AG20443 (cell line): ENCODE data around the gene STIP1.
"Not testable (repeated sequence)": the region's sequence is repeated elsewhere in the genome, so short reads cannot be mapped to it uniquely, and the experiment has no call there.

Experiments
- DNase-seq: peaks from one replicate; pipeline ENCODE4 v3.0.0; 2012; ENCODE audit warnings: low spot score, mixed read lengths

Gene STIP1

DNA sequence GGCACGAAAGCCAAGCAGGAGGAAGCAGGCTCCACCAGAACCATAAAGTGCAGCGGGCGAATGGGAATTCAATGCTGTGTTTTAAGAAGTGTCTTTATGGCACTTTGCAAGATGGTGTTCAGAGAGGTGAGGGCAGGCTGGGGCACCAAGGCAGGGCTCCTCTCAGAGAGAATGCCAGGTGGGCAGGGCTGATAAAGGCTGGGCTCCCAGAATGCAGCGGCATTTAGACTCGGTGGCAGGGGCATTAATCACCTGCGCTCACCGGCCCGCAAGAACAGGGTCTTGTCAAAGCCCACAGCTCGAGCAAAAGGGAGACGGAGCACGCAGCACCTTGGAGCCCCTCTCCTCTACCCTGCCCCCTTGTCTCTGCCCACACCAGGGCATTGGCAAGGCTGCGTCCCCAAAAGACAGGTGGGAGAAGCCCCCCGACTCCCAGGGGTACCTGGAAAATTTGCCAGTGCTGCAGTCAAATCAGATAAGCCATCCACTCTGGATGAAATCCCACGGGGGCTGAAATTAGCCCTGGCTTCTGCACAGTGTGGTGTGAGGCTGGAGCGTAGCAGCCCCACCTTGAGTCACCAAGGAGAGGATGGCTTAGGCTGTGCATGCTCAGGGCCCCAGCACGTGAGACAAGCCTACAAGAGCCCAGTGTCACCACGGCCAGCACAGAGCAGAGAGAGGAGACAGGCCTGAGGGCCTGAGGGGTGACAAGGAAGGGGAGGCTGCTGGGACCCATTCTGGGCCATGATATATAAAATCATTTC lies 28.2 kb upstream of the STIP1 start:
- no peak for DNase-seq

DNA sequence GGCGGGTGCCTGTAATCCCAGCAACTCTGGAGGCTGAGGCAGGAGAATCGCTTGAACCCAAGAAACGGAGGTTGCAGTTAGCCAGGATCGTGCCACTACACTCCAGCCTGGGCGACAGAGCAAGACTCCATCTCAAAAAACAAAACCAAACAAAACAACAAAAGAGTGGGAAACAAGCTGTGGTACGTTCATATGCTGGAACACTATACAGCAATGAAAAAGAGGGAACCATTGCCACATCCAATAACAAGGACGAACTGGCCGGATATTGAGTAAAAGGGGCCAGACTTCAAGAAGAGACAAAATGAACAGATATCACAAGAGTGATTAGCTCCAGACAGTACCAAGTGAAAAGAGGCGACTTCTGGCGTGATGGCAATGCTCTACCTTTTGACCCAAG lies 24.9 kb upstream of the STIP1 start:
- no peak for DNase-seq

DNA sequence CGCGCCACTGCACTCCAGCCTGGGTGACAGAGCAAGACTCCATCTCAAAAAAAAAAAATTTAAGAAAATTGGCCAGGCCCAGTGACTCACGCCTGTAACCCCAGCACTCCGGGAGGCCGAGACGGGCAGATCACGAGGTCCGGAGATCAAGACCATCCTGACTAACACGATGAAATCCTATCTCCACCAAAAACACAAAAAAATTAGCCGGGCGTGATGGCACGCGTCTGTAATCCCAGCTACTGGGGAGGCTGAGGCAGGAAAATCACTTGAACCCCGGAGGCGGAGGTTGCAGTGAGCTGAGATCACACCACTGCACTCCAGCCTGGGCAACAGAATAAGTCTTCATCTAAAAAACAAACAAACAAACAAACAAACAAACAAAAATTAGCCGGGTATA lies 23.2 kb upstream of the STIP1 start:
- DNase-seq = not testable (repeated sequence)

DNA sequence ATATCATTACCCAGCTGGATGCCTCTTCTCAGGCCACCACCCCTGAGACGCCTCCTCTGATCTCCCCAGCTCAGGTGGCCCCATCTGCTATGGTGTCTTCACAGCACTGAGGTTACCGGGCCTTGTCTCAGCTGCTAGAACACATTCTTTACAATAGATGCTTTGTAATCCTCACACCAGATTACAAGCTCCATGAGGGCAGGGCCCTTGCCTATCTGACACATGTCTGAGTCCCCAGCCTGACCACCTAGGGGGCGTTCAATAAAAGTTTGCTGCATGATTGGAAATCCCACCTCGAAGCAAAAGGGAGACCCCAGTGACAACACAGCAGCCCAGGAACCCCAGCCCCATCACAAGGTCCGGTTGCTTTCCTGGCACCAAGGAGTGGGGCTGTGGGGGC lies 22.0 kb upstream of the STIP1 start:
- DNase-seq = no peak

DNA sequence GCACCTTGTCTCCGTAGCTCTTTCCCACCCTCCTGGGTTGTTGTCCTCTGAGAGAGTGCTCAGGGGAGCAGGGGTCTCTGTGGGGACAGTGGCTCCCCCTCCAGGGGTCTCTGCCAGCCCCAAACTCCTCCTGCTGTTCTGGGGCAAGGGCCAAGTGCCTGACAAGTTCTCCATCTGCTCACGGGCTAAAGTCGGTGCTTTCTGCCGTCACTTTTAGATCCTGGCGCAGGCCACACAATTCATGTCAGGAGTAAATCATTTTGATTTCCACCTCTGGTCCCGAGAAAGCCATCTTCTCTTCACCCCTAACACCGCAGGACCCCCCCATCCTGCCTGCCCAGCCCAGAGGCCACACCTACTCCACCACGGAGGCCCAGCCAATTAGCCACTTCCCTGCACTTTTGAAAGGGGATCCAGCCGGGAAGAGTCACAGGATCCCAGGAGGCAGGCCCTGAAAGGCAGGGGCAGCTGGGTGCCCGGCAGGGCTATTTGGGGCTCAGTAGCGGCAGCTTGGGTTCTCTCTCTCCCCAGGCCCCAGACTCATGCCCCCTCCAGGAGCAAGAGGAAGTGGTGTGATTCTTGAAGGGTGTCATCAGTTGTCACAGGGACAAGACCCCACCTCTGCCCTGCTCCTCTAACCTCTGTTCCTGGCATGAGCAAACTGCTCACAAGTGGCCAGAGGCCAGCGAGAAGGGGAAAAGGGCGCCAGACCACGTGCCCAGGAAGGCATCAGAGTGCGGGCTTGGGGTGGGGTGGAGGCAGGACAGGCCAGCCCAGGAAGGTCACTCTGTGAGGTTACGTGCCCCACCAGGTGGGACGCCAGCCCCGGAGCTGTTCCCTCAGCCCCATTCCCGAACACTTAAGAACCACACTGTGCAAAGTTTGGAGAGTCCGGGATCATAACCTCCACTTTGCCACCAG lies 21.3 kb upstream of the STIP1 start:
- DNase-seq = no peak

DNA sequence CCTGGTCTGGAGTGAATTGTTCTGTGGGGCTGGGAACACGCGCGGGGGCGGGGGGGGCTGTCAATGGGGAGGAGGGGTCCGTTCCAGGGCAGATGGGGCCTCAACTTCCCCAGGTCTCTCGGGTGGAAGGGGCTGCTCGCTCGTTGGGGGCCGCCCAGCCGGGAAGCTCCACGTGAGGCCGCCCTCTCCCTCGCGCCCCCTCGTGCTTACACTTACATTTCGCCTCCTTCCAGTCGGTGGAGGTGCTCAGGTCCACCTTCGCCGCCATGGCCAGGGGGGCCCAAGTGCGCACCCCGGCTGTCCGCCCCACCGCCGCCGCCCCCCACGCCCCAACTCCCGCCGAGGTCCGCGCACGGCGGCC lies 20.5 kb upstream of the STIP1 start:
- DNase-seq = no peak

DNA sequence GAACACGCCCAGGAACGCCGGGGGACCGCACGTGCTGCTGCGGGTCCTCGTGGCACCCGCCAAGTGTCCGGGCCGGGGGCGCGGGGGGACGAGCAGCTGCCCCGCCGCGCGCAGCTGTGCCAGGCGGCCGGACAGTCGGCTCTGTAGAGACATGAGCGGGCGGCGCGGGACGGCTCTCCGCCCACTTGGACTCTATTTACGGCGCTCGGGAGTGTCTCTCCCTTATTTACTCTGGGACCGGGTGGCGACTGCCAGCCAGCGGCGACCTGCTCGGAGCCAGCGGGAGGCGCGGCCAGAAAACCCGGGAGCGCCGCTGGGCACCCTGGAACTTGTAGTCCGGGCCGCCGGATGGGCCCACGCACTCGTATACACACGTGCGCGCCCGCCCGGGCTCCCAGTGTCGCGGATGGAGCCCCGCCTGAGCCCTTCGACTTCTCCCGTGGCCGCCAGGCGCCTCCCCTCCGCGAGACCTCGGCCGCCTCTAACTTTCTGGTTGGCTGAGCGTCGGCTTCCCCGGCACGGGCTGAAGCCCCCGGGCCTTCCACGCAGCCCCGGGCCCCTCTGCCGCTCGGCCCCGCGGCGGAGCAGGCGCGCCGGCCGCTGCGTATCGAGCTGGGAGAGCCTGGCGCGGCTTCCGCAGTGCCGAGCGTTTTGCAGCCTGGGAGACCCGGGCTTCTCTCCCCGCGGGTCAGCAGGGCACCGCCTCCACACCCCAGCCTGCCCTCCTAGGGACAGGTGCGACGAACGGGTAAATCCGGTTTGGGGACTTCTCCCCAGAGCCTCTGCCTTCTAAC lies 19.9 kb upstream of the STIP1 start, which contains the start of gene MACROD1:
MACROD1 (minus strand) TSS at position 272 of the 794 bp plus-strand sequence; CDS start at position 153, 119 bp downstream.
- peak; percentile 94 for DNase-seq

GRCh38 chr11:64170419-64170818 lies 15.6 kb upstream of the STIP1 start:
- DNase-seq = no peak

DNA sequence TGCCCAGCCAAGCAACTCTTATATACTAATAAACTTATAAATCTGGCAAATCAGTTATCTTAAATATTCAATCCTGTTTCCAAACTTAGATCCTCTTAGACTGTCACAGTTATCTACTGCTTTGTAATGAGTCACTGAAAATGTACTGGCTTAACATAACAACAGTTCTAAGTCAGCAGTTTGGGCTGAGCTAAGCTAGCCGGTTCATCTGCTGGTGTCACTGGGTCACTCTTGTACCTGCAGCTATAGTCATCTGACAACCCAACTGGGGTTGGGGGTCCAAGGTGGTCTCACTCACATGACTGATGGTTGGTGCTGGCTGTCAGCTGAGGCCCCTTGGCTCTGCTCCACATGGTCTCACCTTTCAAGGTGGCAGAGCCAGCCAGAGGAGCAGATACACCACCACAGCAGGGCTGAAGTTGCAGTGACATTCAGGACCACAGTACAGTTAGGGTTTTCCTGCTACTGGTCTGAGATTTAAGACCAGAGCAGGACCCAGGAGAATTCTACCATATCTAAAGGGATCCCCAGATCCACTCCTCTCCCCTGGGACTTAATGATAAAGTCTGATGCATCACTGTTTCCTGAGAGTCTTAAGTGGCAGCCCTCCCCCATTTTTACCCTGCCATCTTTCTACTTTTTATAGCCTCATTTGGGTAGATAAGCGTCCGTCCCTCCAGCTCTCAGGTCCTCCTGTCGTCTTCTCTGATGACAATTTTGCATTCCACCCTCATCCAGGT lies 12.2 kb upstream of the STIP1 start:
- no peak for DNase-seq

- no peak for DNase-seq
Observed at GRCh38 chr11:64176751-64177150, 9.2 kb upstream of the STIP1 start.

DNA sequence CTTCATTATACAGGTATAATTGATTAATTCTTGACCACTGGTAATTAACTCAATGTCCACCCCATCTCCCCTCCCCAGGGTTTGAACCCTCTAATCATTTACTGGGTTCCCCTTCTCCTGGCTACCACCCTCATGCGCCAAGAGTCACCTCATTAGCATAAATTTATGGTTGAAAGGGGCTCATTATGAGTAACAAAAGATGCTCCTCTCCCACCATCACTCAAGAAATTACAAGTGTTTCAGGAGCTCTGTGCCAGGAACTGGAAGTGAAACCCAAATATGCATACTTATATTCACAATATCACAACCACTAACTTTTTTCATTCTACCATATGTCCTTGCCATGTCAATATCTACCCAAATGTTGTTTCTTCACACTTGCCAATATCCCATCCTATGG lies 7.8 kb upstream of the STIP1 start:
- DNase-seq = no peak

DNA sequence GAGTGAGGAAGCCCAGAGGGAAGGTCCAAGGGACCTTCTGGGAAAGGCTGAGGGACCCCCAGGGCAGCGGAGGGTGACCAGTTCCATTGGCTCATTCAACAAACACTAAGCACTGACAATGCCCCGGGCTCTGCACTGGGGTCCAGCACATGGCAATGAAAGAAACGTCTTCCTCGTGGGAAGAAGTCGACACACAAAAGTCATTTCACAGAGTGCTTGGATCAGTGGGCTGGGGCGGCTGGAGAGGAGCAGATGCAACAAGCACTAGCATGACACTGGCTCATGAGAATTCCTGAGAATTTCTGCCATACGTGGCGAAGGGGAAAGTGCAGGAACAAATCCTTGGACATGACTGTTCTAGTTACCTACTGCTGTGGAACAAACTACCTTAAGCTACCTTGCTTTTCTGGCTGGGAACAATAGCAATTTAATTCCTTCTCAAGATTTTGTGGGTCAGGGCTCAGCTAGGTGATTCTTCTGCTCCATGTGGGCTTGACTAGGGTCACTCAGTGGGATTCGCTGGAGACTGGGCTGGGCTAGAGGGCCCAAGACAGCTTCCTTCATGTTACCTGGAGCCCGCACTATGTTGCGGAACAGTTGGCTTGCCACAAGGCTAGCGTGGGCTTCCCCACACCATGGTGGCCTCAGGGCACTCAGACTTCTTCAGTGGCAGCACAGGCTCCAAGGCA lies 6.9 kb upstream of the STIP1 start:
- no peak for DNase-seq

- DNase-seq = no peak
Observed at GRCh38 chr11:64180891-64181290, 5.1 kb upstream of the STIP1 start.

- peak; percentile 94 for DNase-seq
Observed at GRCh38 chr11:64181506-64182411, 4.2 kb upstream of the STIP1 start.

DNA sequence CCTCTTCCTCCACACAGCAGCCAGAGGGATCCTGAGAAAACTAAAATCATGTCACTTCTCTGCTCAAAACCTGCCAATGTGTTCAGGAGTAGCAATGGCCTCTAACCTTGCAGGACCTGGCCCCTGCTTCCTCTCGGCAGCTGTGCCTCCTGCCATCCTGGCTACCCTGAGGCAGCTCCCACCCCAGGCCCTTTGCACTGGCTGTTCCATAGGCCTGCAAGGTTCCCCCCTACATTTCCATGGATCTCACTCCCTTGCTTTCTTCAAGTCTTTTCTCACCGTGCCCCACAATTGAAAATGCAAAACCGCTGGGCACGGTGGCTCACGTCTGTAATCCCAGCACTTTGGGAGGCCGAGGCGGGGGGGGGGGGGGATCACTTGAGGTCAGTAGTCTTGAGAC lies 2.1 kb upstream of the STIP1 start:
- no peak for DNase-seq

GRCh38 chr11:64185175-64185692 lies 737 bp upstream of the STIP1 start:
- DNase-seq = peak; percentile 84

- DNase-seq = no peak
Observed at GRCh38 chr11:64186492-64187165, 658 bp downstream of the STIP1 start.

- no peak for DNase-seq
Observed at GRCh38 chr11:64192434-64192833, 6.5 kb downstream of the STIP1 start.

- DNase-seq = no peak
Observed at GRCh38 chr11:64196626-64197025, 10.7 kb downstream of the STIP1 start.
